ENCODE data around the gene MASTL.
"Not testable (repeated sequence)": the region's sequence is repeated elsewhere in the genome, so short reads cannot be mapped to it uniquely, and the experiment has no call there.

The MASTL gene

DNA sequence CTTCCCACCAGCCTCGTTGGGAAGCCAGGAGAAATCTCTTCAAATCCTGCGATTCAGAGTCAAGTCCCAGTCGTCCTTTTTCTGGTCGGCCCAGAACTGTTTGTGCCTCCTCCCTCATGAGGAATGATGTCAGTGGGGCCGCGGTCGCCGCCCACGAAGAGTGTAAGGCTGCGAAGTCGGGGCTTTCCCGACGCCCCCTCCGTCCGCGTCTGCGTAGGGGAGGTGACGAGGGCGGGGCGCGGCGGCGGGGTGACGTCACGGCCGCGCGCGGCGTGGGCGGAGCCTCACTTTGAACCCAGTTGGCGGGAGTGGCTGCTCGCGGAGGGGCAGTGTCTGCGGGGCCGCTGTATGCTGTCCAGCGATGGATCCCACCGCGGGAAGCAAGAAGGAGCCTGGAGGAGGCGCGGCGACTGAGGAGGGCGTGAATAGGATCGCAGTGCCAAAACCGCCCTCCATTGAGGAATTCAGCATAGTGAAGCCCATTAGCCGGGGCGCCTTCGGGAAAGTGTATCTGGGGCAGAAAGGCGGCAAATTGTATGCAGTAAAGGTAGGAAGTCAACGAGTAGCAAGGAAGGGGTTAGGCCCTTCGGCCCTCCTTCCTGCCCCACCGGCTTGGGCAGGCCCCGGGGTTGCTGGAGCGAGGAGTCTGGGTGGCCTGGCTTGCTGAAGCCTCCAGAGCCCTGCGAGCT is at the start of gene MASTL:
Gene MASTL (plus strand): TSS at position 287 of the 689 bp plus-strand sequence. CDS start 75 bp downstream, at position 362.
- DNase-seq = peak; percentile 95 to 97

DNA sequence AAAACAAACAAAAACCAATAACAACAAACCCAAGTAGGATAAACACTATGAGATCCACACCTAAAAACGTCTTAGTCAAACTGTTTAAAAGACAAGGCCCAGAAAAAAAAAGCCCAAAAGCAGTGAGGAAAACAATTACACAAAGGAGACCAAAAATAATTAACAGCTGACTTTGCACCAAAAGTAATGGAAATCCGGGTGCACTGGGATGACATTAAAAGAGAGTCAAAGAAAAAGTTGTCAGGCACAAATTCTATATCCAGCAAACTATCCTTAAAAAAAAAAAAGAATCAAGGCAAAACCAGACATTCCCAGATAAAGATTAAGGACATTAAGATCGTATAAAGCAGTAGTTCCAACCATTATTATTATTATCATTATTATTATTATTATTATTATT is 47.0 kb upstream of the MASTL start:
- DNase-seq = no peak

DNA sequence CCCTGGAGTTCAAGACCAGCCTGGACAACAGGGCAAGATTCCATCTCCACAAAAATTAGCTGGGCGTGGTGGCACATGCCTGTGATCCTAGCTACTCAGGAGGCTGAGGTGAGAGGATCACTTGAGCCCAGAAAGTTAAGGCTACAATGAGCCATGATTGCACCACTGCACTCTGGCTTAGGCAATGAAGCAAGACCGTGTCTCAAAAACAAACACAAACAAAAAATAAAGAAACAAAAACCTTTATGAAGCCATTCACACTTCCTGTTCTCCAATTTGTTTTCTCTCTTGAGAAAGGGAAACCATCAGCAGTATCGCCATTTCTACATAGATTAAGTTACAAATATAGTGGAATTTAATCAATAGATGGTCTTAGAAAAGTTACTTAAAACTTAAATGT is 20.8 kb upstream of the MASTL start:
- DNase-seq = no peak

DNA sequence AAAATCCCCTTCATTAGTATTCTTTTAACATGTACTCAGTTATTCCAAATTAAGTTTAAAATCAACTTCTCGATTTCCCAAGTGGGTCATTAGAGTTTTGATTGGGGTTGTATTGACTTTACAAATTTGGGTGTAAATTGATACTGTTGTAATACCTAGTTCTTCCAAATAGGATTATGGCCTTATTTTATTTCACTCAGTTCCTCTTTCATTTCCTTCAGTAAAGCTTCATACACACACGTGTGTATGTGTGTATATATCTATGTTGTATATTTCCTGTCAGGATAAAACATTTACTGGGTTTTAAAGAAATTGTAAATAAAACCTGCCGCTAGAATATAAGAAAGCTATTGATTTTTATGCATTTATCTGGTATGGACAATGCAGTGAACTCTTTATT is 16.9 kb upstream of the MASTL start:
- no peak for DNase-seq

DNA sequence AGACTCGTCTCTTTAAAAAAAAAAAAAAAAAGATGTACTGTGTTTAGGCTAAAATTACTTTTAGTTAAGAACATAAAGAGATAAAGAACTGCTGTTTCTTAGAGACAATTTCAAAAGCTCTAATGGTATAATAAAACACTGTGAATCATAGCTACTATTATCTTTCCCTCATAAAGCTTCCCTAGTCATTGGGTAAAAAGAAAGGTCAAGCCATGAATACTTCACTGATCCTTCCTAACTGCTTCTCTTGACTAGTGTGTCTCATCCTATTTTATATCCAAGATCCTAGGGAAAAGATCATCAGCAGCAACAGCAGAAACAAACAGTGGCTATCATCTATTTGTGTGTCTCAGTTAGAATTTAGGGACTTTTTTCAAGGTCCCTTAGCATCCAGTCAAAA is 11.5 kb upstream of the MASTL start:
- no peak for DNase-seq

DNA sequence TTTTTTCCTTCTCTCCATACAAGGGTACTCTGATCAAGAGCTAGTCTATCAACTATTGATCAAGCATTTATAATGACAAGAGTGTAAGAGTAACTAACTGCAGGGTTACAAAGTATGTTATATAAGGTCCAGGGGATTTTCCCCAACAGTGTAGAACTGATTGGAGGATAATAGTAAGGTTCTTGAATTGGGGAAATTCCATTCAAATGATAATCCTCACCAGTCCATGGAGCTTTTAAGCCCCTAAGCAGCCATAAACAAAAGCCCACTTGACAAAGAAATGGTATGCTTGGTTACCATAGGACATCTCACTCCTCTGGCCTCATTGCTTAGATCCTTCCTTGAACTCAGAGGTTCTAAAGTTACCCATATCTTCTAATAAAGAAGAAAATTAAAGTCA is 9.2 kb upstream of the MASTL start:
- no peak for DNase-seq

DNA sequence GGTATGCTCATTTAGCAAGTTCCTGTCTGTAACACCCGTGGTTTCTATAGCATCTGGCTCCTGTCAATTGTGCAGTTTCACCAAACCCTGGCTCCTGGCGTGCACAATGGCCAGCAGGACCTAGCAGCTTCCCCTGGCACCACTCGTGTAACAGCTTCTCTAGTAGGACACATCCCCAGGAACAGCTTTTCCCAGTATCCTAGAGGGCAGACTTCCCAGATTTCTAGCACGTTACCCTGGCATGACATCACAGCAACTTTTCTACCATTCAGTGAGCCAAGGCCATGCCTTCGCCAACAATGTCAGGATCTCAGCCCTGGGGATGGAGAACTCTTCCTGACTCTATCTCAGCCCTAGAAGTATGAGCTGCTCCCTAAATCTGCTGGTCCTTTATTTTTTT is 7.5 kb upstream of the MASTL start:
- DNase-seq = no peak

DNA sequence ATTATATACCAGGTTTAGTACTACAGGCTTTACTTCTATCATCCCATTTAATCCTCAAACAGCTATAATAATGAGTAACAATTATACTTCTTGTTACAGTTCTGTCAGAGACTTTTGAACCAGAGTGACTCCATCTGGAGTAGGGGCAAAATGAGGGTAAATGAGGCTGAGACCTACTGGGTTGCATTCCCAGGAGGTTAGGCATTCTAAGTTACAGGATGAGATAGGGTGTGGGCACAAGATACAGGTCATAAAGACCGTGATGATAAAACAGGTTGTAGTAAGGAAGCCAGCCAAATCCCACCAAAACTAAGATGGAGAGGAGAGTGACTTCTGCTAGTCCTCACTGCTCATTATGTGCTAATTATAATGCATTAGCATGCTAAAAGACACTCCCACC is 4.9 kb upstream of the MASTL start:
- DNase-seq = no peak

DNA sequence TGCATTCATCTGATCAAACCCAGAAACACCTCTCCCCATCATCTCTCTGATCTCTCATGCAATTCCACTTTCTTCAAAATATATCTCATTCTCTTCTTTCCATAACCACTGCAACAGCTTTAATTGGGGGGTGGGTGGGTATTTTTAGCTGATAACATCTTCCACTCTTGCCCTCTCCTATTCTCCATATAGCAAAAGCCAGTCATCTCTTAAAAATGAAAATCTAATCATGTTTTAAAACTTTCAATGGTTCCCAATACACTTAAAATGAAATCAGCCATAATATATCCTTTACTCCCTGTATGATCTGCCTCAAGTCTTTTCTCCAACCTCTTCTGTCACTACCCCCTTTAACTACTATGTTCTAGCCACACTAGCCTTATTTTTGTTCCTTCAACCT is 2.5 kb upstream of the MASTL start:
- no peak for DNase-seq

DNA sequence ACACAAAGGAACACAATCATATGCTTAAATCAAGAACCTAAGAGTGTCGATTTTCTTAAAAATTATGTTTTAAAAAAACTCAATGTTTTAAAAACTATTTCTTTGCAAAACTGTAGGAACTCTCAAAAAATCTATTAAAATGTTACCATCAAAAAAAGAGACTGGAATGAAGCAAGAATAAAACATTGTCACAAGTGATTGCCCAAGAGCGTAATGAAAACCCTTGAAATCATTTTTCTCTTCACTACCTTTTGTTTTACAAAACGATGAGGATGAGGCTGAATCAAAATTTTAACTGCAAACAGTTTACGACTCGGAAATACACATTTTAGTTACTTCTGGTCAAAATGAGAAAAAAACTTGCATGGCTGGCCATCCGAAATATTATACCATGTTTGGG is 1.8 kb upstream of the MASTL start:
- DNase-seq = no peak

DNA sequence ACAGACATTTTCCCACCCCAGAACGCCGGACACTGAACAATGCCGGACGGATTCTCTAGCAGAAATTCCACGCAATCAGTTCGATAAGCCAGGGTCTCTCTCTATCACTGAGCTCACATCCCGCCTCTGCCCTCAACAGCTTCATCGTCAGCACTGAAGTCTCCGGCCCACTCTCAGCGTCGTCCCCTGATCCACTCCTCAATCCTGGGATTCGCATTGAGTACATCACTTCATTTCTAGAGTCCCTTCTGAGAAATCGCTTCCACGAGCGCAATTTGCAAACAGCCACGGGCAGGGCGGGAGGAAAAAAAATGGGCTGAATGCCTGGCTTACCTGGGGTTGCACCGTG is 1.3 kb upstream of the MASTL start:
- DNase-seq = no peak

DNA sequence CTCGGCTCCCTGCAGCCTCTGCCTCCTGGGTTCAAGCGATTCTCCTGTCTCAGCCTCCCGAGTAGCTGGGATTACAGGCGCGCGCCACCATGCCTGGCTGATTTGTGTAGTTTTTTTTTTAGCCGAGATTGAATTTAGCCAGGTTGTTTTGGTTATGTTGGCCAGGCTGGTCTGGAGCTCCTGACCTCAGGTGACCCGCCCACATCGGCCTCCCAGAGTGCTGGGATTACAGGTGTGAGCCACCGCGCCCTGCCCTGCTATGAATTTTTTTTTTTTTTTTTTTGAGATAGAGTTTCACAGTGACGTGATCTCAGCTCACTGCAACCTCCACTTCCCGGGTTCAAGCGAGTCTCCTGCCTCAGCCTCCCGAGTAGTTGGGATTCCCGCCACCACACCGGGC is 1.4 kb downstream of the MASTL start:
- not testable (repeated sequence) for DNase-seq

DNA sequence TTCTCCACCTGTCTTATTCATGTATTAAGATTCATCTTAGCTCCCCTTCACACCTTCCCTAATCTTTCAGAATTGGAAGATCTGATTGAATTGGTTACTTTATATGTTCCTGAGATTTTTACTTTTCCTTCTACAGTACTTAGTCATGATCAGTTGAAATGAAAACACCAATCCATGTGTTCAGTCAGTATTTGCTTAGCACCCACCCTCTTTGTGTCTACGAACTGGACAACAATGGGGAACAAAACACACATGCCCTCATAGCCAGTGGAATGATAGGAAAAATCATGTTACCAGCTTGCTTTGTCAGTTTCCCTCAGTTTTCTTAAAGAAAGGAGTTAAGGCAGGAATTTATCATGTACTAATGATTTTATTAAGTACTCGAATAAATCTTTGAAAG is 2.0 kb downstream of the MASTL start:
- DNase-seq = no peak

DNA sequence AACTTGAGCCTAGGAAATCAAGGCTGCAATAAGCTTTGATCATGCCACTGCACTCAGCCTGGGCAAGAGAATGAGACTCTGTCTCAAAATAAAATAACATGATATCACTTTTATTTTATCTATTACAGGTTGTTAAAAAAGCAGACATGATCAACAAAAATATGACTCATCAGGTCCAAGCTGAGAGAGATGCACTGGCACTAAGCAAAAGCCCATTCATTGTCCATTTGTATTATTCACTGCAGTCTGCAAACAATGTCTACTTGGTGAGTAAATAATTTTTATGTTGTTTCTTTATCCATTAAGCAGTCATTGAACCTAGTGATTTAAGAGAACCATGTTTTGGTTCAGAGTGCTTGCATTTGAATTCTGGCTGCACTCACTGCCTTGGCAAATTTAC is 3.3 kb downstream of the MASTL start:
- DNase-seq = no peak

DNA sequence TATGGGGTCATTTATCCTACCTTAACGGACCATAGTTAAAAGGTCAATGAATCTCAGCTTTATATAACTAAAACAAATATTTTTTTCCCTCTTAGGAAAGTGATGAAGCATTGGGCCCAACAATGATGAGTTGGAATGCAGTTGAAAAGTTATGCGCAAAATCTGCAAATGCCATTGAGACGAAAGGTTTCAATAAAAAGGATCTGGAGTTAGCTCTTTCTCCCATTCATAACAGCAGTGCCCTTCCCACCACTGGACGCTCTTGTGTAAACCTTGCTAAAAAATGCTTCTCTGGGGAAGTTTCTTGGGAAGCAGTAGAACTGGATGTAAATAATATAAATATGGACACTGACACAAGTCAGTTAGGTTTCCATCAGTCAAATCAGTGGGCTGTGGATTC is 14.7 kb downstream of the MASTL start:
- DNase-seq = no peak

DNA sequence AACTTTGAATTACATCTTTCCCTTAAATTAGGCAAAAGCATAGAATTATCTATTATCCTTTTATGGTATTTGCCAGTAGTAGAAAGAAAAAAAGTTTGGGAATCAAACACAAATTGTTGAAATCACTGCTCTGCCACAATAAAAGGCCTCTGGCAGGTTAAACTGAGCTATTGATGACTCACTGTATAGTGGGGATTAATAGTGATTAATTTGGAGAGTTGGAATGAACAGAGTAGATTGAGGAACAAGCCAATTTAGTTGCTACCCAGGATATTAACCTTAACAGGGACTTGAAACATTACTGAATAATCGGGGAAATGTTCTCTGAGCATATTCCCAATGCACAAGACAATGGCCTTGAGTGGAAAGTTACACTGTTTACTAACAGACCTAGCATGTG is 33.1 kb downstream of the MASTL start:
- DNase-seq = no peak

DNA sequence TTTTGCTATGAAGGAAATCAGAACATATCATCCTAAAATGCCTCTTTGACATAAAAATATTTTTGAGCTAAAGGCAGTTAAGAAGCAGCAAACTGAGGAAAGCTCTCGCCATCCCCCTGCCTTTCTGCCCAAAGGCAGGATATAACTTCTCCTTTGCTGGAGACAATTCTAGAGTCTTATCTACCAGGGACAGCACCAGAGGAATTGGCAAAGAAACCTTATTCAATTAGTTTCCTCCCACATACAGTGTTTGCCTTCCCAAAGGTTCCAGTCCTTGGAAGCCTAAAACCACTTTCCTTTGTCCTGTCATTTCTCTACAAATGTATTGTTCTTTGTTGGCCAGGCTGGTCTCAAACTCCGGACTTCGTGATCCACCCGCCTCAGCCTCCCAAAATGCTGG is 33.7 kb downstream of the MASTL start:
- no peak for DNase-seq

DNA sequence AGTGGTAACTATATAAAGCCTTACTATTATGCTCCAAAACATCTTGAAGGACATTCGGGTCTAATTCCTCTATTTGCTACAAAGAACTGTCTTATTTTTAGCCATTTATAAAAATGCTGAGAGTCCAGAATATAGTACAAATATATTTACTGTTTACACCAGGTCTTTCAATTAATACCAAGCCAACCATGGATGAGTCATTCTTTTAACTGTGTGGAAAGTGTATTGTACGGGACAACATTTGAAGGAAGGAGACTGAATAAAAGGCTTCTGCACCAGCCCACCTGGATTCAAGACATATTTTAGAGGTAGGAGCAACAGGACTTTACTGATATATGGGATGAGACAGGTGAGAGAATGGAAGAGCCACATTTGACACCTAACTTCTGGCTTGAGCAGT is 35.4 kb downstream of the MASTL start:
- no peak for DNase-seq

DNA sequence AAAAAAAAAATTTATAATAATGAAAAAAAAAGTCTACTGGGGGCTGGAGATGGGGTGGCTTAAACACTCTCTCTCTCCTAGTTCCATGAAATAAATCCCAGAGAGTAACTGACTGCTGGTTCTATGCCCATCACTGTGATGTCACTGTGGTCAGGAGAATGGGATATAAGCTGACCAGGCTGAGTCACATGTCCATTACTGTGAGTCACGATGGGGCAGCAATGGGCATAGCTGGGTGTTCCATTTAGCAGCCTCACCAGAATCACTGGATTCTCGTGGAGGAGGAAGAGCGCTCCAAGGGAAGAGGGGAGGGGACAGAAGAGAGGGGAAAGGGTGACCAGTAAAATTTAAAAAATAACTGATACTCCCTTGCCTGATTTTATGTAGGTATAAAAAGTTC is 37.1 kb downstream of the MASTL start:
- no peak for DNase-seq

DNA sequence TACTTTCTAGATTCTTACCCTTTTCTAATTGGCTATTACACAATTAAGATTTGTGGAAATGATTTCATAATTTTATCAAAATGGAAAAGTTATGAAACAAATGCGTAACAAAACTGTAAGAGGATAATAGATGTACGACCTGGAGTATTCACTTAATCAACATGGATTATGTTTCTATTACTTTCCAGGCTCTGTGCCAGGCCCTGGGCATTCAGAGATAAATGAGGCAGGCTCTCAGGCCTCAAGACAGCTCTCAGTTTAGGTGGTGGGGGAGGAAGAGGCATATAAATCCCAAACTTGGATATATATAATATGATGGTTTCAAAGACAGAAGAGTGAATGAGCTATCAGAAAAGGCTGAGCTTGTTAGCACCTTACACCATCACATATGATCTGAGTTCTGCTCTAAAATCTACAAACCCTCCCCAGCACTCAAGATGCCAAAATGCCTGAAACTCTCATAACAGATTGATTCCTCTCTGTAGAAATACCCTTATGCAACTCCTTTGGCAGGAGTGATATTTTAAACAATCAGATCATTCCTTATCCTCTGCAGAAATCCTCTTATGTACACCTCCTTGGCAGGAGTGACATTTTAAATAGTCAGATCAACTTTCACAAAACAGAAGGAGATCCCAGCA is 42.9 kb downstream of the MASTL start:
- DNase-seq = no peak

DNA sequence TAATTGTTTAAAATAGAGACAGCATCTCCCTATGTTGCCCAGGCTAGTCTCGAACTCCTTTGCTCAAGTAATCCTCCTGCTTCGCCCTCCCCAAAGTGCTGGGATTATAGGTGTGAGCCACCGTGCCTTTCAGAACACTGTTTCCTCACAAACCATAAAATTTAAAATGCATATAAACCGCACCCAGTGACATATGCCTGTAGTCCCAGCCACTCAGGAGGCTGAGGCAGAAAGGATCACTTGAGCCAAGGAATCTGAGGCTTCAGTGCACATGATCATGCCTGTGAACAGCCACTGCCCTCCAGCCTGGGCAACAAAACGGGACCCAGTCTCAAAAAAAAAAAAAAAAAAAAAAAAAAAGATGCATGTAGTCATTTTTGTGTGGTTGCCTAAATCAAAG is 48.7 kb downstream of the MASTL start:
- DNase-seq = no peak

DNA sequence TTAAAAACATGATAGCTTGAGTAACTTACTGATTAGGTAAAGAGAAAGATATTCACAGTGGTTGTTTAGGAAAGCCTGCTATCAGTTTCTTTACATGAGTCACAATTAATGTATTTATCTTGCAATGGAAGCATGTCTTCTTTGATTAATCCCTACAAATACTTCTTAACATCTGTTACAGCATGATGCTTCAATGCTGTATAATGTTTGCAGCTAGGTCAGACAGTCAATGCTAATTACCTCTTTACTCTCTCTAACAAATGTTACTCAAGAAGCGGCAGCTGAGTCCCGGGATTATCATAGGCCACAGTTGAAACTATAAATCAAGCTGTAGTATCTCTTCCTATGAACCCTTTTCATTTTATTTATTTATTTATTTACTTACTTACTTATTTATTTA is 52.2 kb downstream of the MASTL start:
- DNase-seq = no peak

DNA sequence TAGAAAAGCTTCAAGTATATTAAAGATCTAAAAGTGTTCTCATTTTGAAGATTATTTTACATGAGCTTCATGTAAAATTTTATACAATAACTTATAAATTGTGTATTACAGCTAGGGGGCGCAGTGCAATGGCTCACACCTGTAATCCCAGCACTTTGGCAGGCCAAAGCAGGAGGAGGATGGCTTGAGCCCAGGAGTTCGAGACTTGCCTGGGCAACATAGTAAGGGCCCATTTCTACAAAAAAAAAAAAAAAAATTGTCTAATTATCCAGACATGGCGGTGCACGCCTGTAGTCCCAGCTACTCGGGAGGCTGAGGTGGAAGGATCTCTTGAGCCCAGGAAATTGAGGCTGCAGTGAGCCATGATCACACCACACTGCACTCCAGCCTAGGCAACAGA is 68.8 kb downstream of the MASTL start:
- DNase-seq = peak; percentile 34 to 36

DNA sequence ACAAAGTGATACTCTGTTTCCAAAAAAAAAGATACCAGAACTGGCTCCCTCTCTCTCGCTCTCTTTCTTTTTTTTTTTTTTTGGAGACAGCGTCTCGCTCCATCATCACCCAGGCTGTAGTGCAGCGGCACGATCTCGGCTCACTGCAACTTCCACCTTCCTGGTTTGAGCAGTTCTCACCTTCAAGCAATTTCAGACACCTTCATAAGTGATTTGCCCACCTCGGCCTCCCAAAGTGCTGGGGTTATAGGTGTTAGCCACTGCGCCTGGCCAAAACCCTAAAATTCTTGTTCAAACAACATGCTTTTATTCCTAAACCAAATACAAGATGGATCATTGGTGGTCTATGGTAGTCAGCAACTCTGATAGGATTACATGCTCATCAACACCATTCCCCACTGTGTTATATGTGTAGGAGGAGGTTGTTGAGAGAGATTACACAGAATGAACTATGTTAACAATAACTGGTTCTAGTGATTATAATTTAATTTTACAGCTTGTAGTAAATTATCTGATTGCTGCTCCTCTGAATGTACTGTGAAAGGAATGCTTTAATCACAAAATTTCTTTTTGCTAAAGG is 69.9 kb downstream of the MASTL start:
- DNase-seq = no peak

Data from activated T-cell treated with anti-CD3 and anti-CD28 coated beads, Interleukin-2, amount 50 U/mL, for 48 hours (primary cell).